ENCODE results near the gene KICS2.

The KICS2 gene

DNA sequence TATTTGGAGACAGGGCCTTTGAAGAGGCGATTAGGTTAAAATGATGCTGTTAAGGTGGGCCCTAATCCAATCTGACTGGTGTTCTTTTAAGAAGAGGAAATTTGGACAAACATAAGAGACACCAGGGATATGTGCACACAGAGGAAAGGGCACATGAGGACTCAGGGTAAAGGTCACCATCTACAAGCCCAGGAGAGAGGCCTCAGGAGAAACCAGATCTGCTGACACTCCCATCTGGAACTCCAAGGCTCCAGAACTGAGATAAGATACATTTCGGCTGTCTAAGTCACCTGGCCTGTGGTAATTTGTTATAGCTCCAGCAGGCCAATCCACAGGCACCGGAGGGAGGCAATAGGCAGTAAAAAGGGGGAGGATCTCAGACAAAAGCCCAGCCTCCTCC lies 48.6 kb downstream of the KICS2 start:
- DNase-seq (ENCODE audit: low read depth): no peak
